Activated T-cell treated with anti-CD3 and anti-CD28 coated beads for 48 hours (primary cell): ENCODE data around the gene SOBP.
"Not testable (repeated sequence)": the region's sequence is repeated elsewhere in the genome, so short reads cannot be mapped to it uniquely, and the experiment has no call there.

Experiments
- DNase-seq: peaks from one replicate; pipeline ENCODE4 v3.0.0-alpha.2; 2020; ENCODE audit warnings: low read depth

The SOBP gene, protein sequence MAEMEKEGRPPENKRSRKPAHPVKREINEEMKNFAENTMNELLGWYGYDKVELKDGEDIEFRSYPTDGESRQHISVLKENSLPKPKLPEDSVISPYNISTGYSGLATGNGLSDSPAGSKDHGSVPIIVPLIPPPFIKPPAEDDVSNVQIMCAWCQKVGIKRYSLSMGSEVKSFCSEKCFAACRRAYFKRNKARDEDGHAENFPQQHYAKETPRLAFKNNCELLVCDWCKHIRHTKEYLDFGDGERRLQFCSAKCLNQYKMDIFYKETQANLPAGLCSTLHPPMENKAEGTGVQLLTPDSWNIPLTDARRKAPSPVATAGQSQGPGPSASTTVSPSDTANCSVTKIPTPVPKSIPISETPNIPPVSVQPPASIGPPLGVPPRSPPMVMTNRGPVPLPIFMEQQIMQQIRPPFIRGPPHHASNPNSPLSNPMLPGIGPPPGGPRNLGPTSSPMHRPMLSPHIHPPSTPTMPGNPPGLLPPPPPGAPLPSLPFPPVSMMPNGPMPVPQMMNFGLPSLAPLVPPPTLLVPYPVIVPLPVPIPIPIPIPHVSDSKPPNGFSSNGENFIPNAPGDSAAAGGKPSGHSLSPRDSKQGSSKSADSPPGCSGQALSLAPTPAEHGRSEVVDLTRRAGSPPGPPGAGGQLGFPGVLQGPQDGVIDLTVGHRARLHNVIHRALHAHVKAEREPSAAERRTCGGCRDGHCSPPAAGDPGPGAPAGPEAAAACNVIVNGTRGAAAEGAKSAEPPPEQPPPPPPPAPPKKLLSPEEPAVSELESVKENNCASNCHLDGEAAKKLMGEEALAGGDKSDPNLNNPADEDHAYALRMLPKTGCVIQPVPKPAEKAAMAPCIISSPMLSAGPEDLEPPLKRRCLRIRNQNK

DNA sequence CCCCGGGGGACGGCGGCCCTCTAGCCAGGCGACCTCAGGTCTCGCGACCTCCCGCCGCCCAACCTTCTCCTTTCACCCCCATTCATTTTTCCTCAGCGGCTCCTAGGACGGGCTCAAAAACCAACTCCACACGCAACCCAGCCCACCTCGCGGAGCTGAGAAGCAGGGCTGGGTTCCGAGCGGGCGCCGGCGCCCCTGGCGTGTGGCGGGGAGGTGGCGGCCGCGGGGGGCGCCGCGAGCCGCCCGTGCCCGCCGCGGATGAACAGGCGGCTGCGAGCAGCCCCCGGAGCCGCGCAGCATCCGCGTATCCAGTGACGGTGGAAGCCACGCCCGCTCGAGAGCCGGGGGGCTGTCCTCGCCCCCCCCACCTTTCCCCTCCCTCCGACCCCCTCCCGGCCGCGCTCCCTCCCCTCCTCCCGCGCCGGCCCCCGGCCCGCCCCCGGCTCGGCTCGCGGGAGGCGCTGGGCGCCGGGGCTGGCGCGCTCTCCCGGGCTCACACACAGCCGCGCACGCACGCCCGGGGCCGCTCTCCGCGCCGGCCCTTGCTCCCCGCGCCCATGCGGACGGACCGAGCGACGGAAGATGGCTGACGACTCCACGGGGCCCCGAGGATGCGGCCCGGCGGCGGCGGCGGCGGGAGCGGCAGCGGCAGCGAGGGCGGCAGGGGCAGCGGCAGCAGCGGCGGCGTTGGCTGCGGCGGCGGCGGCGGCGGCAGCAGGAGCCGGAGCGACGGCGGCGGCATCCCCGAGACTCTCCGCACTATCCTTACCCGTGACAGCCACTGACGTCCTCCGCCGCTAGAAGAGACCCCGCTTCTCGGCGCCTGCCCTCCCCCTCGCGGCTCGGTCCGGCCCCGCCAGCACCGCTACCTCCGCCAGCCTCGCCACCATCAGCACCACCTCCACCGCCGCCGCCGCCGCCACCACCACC, at the start of gene SOBP:
Gene SOBP (plus strand): TSS at position 482 of the 930 bp plus-strand sequence. CDS start 500 bp downstream, outside the sequence.
- DNase-seq, result peak; percentile 33

DNA sequence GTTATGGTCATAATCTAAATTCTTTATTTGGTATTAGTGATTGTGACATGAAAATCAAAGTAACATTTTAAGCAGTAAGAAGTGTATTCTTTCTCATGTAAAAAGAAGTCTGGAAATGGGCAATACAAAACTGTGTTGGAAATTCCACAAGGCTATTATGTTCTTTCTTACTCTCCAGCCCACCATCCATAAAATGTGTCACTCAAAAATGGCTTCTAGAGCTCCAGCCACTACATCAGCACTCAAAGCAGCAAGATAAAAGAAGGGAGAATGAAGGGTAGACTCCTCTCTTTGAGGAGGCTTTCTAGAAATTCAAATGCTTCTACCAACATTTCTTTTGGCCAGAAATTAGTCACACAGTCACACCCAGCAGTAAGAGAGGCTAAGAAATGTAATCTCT, 49.0 kb upstream of the SOBP start:
- no peak for DNase-seq

DNA sequence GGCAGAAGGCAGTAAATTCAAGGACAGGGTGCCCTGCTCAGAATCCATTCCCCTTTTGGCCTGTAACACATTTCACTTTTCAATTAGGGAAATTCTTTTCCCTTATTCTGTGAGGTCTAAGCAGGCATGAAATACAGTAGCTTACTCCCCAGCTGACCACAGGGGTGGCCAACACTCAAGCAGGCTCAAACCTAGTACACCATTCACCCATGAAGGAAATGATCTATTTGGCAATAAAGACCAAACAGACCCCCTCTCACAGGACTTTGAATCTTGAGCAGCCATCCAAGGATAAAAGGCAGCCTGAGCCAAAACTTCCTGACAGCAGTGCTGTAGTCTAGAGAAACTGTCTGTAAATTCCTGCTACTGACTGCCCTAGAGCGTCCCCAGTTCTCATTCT, 48.2 kb upstream of the SOBP start:
- no peak for DNase-seq

DNA sequence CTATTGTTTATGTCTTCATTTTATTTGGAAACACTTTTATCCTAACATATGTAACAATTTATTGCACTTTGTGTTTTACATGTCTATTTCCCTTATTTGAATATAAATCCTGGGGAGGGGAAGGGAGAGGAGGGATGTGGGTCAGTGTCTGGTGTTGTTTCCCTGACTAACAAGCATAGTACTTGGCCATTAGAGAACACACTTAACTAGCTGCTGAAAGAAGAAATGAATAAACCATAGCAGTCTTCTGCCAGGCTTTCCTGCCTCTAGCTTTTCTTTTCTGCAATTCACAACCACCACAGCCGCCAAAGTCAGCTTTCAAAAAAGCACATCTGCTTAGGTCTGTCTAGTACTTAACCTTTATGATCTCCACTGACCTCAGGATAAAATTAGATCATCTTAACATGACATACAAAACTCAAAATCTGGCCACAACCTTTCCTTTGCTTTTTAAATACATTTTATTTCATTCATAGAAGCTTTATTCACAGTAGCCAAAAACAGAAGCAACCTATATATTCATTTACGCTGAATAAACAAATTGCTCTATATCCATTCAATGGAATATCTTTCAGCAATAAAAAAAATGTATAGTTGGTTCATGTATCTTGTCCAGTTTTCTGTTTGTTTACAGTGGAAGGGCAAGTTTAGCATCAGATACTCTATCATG, 46.8 kb upstream of the SOBP start:
- no peak for DNase-seq

DNA sequence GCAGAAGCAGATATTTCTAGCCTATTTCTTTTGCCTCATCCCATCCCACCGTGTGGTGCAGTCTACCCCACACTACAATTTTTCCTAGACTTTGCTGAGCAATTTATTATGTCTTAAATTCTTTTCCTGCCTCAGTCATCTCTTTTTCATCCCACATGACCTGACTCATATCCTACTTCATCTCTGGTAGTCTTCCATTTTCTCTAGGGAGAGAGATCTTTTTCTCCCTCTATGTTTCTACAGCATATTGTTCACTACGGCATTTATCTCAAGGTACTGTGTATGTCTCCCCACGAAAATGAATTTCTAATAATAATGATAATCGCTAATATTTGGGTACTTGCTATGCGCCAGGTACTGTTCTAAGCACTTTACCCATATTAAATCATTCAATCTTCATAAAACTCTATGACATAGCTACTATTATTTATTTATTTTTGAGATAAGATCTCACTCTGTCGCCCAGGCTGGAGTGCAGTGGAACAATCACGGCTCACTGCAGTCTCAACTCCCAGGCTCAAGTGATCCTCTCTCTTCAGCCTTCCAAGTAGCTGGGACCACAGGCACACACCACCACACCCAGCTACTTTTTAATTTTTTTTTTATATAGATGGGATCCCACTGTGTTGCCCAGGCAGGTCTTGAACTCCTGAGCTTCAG, 46.2 kb upstream of the SOBP start:
- no peak for DNase-seq

DNA sequence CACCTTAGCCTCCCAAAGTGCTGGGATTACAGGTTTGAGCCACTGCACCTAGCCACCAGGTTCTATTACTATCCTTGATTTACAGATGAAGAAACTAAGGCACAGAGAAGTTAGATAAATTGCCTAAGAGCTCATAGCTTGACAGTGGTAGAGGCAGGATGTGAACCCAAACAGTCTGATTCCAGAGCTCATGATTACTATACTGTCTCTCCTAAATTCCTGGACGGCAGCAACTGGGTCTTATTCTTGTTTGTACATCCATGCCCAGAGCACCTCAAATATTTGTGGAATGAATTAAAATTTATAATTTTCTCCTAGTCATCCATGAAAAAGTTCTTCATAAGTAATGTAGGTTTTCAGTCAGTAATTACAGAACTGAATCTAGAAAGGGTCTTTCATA, 45.6 kb upstream of the SOBP start:
- no peak for DNase-seq

DNA sequence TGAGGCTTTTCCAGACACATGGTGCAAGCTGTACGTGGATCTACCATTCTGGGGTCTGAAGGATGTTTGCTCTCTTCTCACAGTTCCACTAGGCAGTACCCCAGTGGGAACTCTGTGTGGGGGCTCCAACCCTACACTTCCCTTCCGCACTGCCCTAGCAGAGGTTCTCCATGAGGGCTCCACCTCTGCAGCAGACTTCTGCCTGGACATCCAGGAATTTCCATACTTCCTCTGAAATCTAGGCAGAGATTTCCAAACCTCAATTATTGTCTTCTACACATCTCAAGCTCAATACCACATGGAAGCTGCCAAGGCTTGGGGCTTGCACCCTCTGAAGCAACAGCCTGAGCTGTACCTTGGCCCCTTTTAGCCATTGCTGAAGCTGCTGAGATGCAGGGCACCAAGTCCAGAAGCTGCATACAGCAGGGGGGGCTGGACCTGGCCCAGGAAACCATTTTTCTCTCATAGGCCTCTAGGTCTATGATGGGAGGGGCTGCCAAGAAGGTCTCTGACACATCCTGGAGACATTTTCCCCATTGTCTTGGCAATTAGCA, 42.2 kb upstream of the SOBP start:
- DNase-seq, result no peak

DNA sequence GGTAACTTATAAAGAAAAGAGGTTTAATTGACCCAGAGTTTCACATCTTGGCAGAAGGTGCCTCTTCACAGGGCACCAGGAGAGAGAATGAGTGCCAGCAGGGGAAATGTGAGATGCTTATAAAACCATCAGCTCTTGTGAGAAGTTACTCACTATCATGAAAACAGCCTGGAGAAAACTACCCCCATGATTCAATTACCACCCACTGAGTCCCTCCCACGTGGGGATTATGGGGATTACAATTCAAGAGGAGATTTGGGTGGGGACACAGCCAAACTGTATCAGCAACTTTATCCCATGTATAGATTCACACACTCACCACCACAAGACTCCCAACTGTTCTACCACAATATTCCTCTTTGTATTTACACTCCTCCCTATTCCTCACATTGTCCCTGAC, 41.1 kb upstream of the SOBP start:
- DNase-seq, result no peak

DNA sequence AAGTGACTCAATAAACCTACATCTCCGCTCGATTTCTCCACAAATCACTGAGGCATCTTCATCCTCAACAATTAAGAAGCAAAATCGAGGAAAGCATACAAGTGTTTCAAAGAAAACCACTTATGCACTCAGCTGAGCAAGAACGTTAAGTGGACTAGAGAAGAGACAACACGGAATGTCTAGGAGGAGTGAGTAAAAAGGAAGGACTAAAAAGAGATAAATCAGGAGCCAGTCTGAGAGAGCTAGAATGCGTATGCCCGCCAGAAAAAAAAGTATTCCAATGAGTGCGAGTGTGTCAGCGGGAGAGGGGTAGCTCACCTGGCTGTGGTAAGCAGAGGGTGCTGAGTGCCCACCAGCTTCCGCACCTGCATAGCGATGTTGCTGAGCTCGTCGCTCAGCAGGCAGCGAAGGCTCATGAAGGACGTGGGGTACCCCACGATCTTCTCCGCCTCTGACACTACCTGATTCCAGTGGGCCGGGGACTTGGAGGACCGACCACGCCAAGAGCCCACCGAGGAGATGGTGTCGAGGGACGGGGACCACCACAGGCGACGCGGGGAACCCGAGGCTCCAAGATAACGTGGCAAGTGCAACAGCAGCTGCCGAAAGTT, 31.1 kb upstream of the SOBP start:
- DNase-seq, result peak; percentile 35

DNA sequence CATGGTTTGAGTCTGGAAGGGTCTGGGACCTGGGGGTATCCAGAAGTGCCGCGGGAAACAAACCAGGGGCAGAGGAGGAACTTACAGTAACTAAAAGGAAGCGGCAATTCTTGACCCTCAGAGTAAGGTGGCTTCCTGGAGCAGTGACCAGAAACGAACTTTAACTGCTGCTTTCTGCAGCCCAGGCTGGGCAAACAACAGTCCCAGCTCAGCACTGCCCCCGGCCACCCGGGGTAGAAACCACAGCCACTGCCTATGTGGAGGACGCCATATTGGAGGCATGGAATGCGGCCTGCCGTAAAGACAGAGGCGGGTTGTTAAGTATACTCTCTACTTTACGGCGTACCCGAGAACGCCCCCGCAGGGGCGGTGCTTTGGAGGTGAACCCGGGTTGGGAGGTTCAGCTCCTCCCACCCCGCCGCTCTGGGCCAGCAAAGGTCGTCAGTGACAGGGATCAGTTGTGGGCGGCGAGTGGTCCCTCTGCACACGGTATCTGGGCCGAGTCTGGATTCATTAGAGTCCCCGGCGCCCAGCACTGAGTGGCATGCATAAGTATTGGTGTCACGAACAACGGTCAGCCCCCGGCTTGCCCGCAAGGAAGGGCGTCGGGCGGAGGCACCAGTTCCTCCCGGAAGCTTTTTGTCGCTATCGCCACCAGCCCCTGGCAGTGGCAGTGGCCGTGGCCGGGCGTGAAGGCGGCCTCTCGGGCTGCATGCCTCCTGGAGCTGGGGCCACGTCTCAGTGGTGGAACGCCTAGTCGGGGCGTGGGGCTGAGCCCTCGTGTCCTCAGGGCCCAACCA, 30.4 kb upstream of the SOBP start, which contains the start of gene PDSS2:
Gene PDSS2 (minus strand): TSS at position 282 of the 800 bp plus-strand sequence. CDS start 279 bp downstream, at position 3.
- DNase-seq, result peak; percentile 97

DNA sequence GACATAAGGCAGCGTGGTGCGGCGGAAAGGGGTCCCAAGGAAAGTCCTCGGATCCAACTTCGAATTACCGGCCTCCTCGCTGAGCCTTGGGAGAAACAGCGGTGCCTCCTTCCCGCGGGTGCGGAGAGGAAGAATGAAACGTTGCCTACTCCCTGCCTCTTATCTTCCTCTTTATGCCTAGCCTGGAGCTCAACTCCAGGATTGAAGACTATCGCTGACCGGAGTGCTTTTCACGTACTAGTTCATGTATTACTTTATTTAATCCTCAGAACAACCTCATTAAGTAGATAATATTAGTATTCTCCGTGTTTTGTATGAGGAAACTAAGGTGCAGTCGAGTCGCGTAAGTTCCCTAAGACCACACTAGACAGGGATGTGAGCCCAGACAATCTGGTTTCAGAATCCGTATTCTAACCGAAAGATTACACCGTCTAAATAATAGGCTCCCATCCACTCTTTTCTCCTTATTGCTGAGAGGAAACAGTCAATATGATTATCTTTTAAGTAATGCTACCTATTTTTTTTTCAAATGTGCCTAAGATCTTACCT, 29.8 kb upstream of the SOBP start:
- no peak for DNase-seq

DNA sequence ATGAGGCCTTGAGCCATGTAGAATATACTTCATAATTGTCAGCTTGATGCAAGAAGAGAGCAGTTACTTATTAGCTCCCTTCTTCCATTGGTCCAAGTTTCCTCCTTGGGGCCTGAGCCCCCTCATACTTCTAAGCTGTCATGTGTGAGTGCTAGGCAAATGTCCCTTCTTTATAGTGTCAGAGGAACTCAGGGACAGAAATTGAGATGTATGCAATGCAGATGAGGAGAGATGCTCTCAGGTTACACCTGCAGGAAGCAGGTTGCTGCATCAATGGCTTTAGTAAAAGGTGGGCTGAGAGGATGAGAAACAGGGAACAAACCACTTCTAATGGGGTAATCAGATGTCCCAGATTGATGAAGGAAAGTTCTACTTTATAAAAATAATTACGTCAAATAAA, 23.9 kb upstream of the SOBP start:
- no peak for DNase-seq

DNA sequence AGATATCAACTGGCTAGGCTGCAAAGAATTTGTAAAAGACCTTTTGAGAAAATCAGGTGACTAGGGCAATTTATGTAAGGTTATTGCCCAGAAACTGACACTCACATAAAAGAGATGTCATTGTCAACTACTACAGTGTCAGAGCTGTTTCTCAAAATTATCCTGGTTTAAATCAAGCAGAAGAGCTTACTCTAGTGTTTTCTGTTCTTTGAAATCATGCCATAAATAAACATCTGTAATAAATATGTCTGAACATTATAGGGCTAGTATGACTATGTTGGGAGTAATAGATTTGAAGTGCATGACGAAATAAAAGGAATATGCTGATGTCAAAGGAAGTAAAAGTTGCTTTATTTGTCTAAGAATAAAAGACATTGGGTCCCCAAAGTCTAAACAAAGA, 19.6 kb upstream of the SOBP start:
- DNase-seq, result no peak

DNA sequence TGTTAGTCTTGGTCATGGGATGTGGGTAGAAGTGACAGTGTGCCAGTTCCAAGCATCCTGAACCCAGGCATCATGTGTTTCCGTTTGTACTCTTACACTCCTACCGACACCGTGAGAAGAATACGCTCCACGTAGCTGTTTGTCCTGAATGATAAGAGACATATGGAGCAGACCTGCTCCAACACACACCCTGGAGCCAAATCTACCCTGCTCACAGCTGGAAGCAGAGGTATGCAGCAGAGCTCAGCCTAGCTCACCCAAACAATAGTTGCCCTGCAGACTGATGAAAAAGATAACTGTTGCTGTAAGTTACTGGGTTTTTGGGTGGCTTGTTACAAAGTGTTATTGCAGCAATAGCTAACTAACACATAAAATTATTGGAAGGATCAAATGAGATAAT, 16.3 kb upstream of the SOBP start:
- no peak for DNase-seq

DNA sequence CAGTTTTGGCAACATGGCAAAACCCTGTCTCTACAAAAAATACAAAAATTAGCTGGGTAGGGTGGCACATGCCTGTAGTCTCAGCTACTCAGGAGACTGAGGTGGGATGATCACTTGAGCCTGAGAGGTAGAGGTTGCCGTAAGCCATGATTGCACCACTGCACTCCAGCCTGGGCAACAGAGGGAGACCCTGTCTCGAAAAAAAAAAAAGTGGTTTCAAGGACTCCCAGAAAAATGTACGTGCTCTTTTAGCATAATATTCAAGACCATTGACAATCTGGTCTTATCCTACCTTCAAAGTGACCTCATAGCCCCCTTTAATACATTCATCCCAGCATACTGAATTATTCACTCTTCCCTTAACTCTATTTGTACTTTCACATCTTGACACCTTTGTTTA, 14.6 kb upstream of the SOBP start:
- not testable (repeated sequence) for DNase-seq

DNA sequence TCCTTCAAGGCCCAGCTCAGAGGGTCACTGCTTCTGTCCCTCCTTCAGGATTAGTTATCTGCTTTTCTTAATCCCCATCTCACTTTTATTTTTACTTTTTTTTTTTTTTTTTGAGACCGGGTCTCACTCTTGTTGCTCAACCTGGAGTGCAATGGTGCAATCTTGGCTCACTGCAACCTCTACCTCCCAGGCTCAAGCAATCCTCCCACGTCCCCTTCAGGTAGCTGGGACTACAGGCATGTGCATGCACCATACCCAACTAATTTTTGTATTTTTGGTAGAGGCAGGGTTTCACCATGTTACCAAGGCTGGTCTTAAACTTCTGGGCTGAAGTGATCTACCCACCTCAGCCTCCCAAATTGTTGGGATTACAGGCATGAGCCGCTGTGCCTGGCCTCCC, 14.1 kb upstream of the SOBP start:
- DNase-seq, result not testable (repeated sequence)

DNA sequence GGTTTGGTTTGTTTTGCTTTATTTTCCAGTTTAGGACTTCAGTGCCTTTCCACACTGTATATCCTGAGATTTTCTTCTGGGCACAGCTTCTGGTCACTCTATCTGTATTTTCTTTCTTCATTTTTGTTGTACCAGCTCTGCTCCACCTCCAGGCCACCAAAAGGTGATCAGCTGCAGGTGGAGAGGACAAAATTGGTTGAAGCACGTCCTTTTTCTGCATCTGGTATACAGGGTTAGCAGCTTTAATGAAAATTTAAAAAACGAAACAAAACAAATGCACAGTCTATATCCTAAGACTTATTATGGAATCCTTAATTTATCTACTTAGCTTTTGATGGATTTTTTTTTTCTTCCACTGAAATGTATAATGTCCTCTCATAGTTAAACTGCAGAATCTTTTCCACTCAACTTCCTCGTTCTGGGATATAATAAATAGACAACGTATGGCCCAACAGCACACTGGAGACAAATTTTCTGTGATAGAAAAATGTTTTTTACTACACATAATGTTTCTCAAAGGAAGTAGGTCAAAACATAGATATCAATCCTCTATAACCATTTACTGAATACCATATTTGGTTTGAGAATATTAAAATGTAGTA, 10.7 kb upstream of the SOBP start:
- DNase-seq, result no peak

DNA sequence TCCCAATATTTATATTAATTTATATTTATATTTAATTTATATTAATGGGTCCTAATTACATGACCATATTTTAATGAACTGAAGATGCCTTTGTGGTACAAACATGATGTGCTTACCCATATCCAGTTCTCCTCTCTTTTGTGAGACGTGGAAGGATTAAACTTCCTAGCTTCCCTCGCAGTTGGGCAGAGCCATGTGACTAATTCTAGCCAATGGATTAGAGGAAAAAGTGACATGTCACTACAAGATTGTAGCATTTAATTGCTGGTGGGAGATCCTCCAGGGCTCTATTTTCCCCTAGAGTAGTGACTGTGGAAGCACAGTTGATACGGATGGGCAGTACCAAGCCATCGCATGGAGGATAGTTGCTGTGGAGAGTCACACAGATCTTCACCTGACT, 4.8 kb upstream of the SOBP start:
- DNase-seq, result no peak
